Stimulated activated naive CD8-positive, alpha-beta T cell treated with anti-CD3 and anti-CD28 coated beads, Interleukin-15, amount 100 ng/mL, for 72 hours (primary cell): ENCODE results near the gene ALDH1A2.

ENCODE experiments used
- ATAC-seq: fragments of 150-1000 bp; cut with Tn5 transposase; 2 replicates; pipeline ENCODE4 v1.10.0; 2021; ENCODE audit warnings: mild to moderate bottlenecking, moderate library complexity
- DNase-seq, 2 donors: peaks; one replicate each; pipeline ENCODE4 v3.0.0; 2021 to 2022
- H3K27ac Mint-ChIP-seq, 2 donors: one replicate each; pipeline ENCODE4 v1.8.0; 2022; ENCODE audit warnings: mild to moderate bottlenecking in 2 of 2, mixed read lengths in 2 of 2, moderate library complexity in 2 of 2
- H3K27me3 Mint-ChIP-seq: one replicate; pipeline ENCODE4 v1.8.0; 2022; ENCODE audit warnings: mixed read lengths
- H3K4me1 Mint-ChIP-seq: one replicate; pipeline ENCODE4 v1.8.0; 2022; ENCODE audit warnings: mild to moderate bottlenecking, mixed read lengths
- H3K4me3 Mint-ChIP-seq, 2 donors: one replicate each; pipeline ENCODE4 v1.8.0; 2022; ENCODE audit warnings: mild to moderate bottlenecking in 2 of 2, mixed read lengths in 2 of 2, moderate library complexity in 1 of 2
- H3K9me3 Mint-ChIP-seq, 2 donors: one replicate each; pipeline ENCODE4 v1.8.0; 2022; ENCODE audit warnings: mixed read lengths in 2 of 2

ALDH1A2 gene

DNA sequence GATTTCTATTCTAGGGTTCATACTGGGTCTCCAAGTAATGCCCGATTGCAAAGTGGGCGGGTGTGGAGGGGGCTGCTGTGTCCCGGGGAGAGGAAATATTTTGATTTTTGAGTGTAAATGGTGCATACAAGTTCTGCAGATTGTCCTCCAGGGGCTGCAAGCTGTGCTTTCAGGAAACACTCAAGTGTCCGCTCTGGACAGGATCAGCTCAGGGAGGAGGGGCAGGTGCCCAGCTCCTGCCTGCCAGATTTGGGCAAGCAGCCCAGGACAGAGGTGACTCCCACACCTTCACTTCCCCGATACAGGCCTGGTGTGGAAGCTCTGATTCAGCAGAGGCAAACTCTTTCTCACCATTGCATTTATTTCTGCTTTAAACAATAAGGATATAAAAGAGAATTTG is 142.7 kb downstream of the ALDH1A2 start:
- Mint-ChIP-seq H3K9me3 (no peaks in the 10 kb centered on the region), H3K4me1 (no peaks in the 10 kb centered on the region), H3K4me3 (no peak overlapping the region), H3K27ac (no peak overlapping the region), H3K27me3 (no peaks in the 10 kb centered on the region)
- ATAC-seq (no peak), DNase-seq (no peak)

DNA sequence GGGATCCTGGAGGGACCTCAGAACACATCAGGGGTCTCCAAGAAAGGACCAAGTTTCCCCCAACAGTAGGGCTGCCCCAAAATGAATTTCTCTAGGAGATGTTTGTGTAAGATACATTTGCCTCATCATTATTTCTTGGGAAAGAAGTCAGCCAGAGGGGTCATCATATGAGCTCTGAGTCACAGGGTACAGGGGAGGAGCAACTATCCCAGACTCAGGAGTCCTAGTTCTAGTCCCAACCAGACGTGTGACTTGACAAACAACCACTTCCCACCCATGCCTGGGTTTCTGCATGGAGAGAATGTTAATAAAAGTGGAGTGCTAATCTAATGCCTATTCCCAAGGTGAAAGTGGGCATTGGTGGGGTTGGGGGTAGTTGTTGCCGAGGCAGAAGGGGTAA is 144.1 kb downstream of the ALDH1A2 start:
- no peaks in the 10 kb centered on the region for H3K27me3 Mint-ChIP-seq
- no peak for ATAC-seq
- H3K4me1 Mint-ChIP-seq: no peaks in the 10 kb centered on the region
- no peak overlapping the region for H3K27ac Mint-ChIP-seq
- H3K4me3 Mint-ChIP-seq: no peak overlapping the region
- no peaks in the 10 kb centered on the region for H3K9me3 Mint-ChIP-seq
- DNase-seq: no peak

DNA sequence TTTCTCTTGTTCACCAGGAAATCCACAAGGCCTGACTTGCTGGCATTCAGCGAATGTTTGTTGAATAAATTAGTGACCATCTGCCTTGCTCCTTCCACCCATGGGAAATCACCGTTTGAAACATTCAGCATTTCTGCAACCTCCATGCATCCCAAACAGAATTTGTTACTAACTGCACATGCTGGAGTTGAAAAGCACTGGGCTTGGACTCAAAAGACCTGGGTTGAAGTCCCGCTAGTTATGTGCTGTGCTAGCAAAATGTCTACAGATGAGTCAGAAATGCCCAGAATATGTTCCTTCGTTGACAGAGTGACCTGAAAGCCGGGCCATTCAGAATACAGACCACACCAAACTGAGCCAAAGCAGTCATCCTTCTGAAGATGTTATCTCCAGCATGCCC is 144.6 kb downstream of the ALDH1A2 start:
- H3K4me3 Mint-ChIP-seq: no peak overlapping the region
- no peaks in the 10 kb centered on the region for H3K27me3 Mint-ChIP-seq
- no peaks in the 10 kb centered on the region for H3K9me3 Mint-ChIP-seq
- no peak for DNase-seq
- no peak overlapping the region for H3K27ac Mint-ChIP-seq
- no peaks in the 10 kb centered on the region for H3K4me1 Mint-ChIP-seq
- no peak for ATAC-seq

DNA sequence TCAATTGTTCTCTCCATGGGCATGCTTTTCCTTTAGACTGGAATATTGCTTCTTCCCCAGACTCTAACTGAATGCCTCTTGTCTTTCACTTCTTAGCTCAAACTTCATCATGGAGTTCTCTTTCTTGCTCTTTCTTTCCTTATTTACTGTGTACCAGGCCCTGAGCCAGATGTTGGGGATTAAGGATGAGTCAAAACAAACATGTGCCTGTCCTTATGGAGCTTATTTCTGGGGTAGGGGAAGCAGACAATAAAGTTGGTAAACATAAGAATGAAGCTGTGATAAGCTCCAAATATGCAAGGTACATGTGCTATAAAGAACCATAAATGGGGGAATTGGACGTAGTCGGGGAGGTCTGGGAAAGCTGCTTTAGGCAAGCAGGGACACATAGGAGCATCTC is 145.8 kb downstream of the ALDH1A2 start:
- H3K27me3 Mint-ChIP-seq: no peaks in the 10 kb centered on the region
- no peak overlapping the region for H3K4me3 Mint-ChIP-seq
- no peaks in the 10 kb centered on the region for H3K9me3 Mint-ChIP-seq

DNA sequence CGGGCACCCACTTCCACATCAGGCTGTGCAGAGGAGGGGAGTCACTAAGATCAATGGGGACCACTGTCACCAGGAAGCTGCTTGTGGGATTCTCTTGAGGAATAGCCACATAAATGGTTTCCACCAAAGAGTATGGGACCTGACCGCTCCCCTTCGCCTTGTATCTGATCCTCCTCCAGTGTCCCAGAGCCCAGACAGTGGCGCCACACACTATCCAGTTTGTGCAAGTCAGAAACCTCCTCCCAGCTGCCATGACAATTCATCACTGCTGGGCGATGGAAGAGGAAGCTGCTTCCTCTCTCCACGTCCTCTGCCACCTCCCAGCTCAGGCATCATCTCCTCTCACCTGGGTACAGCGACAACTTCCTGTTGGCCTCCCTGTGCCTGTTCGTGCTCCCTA is 147.5 kb downstream of the ALDH1A2 start:
- Mint-ChIP-seq H3K27me3 (no peaks in the 10 kb centered on the region), H3K9me3 (no peaks in the 10 kb centered on the region), H3K4me3 (no peak overlapping the region), H3K4me1 (no peaks in the 10 kb centered on the region), H3K27ac (no peak overlapping the region)
- DNase-seq: no peak
- no peak for ATAC-seq

More for the DNA sequence above, 145.8 kb downstream of the ALDH1A2 start:
- ATAC-seq (no peak), DNase-seq (no peak)
- Mint-ChIP-seq H3K4me1 (no peaks in the 10 kb centered on the region), H3K27ac (no peak overlapping the region)

DNA sequence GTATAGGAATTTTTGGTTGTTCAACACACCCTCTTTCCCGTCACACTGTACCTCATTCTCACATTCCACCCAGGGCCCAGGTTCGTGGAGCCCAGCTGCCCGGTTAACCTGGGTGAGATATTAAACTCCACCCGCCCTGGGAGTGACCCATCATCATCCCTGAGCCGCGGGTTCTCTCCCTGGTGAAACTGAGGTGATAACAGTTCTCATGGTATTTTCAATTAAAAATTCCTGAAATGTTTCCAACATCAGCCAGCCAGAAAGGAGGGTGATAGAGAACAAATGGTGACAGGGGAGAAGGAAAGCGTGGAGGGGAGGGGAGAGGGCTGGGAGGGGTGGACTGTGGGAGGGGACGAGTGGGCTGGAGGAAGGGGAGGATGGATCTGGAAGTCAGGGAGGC is 148.8 kb downstream of the ALDH1A2 start:
- DNase-seq (no peak), ATAC-seq (no peak)
- Mint-ChIP-seq H3K9me3 (no peaks in the 10 kb centered on the region), H3K4me3 (no peak overlapping the region), H3K4me1 (no peaks in the 10 kb centered on the region), H3K27me3 (no peaks in the 10 kb centered on the region), H3K27ac (no peak overlapping the region)

DNA sequence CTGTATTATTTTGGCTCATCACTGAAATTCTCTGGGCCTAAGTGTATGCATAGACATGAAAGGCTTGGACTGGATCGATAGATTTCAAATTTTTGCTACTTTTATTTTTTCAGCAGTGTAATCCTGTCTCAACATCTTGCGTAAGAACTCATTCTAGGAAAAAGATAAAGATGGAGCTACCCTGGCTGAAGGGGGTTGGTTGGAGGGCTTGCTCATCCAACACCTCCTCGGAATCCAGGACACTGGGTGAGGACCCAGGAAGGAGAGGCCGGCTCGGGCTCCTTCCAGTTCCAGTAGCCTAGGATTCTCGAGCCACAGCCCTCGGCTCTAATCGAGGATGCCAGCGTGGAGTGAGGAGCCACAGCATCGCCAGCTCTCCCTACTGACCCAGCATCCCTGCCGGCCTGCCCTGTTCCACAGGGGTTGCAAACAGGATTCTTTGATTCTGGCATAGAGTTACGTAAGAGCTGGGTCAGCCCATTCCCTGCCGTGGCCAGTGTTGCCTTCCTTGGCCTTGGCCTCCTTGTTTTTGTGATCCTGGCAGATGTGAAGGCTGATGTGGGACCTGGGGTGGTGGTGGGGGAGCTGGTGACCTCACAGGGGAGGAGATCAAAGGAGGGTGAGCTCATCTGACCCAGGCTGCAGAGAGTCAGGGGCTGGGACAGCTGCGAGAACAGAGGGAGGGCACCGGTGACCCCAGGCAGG is 149.5 kb downstream of the ALDH1A2 start:
- H3K4me3 Mint-ChIP-seq: no peak overlapping the region
- no peak for DNase-seq
- peak overlapping the region in 1 of 2 donors; percentile 28 for H3K27ac Mint-ChIP-seq
- H3K4me1 Mint-ChIP-seq: no peaks in the 10 kb centered on the region
- no peaks in the 10 kb centered on the region for H3K9me3 Mint-ChIP-seq
- no peaks in the 10 kb centered on the region for H3K27me3 Mint-ChIP-seq
- ATAC-seq: no peak

DNA sequence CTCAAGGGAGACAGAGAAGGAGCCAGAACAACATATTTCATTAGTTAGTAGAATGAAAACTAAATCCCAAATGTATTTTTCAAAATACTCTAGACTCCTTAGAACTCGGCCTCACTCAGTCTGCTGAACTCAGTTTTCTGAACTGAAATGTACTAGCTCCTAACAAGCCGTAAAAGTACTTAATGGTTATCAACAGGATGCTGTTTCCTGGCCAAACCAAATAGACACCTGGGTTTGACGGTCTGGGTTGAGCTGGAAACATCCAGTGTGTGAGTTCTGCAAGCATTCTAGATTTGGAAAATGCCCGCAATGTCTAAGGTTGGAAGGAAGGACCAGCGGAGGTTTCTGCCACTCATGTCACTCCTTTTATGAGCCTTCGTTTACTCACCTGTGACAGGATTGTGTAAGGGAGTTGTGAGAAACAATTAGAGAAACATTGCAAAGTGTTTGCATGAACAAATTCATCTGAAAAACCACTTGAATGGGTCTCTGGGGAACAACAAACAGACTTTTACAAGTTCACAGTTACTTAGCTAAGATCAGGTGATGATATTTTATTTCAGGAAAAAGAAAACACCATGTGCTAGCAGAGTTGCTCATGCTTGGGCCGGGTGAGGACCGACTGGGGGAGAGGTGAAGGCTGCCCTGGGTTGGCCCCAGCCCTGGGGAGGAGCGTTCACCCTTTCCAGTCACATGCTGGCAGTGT is 151.0 kb downstream of the ALDH1A2 start:
- Mint-ChIP-seq H3K9me3 (no peaks in the 10 kb centered on the region), H3K4me3 (no peak overlapping the region), H3K4me1 (no peaks in the 10 kb centered on the region), H3K27me3 (no peaks in the 10 kb centered on the region), H3K27ac (no peak overlapping the region)
- ATAC-seq: no peak
- DNase-seq: no peak

DNA sequence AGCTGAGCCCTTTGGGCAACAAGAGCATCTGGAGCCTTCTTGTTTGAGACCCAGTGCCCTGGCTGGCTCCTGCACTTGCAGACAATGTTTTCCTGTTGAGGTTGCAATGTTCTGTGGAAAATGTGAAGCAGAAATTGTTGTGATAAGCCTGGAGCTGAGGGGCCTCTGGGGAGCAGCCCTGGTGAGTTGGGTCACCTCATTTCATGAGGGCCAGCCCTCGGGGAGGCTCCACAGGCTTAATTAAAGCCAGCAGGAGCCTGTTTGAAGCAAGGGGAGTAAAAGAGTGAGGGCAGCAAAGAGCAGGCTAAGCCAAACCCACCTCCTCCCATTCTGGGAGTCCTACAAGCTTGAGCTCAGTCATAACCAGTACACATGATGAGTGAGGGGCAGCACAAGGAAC is 154.3 kb downstream of the ALDH1A2 start:
- ATAC-seq: no peak
- no peak for DNase-seq
- Mint-ChIP-seq H3K27ac (no peak overlapping the region), H3K27me3 (peaks cover 25% of the 10 kb centered on the region), H3K4me3 (no peak overlapping the region), H3K9me3 (peaks cover 0 to 3% of the 10 kb centered on the region in 2 donors), H3K4me1 (no peaks in the 10 kb centered on the region)

DNA sequence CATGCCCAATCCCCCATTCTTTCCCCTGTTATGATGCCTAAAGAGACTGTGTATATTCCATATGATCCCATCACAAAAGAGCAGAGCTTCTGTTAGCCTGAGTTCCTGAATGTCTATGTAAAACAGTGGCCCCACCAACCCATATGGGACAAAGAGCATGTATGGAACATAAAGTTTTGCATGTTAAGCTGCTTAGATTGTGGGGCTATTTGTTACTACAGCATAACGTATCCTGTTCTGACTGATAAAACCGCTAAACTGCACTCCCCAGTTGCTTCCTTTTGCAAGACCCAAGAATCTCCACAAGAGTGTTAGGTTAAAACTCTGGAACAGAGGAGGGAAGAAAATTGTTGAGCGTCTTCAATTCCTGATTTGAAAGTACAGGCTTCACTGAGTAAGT is 154.8 kb downstream of the ALDH1A2 start:
- Mint-ChIP-seq H3K27ac (peak overlapping the region in 1 of 2 donors; percentile 4), H3K27me3 (peaks cover 31% of the 10 kb centered on the region), H3K9me3 (peaks cover 0 to 3% of the 10 kb centered on the region in 2 donors), H3K4me3 (no peak overlapping the region), H3K4me1 (no peaks in the 10 kb centered on the region)
- ATAC-seq (no peak), DNase-seq (no peak)

DNA sequence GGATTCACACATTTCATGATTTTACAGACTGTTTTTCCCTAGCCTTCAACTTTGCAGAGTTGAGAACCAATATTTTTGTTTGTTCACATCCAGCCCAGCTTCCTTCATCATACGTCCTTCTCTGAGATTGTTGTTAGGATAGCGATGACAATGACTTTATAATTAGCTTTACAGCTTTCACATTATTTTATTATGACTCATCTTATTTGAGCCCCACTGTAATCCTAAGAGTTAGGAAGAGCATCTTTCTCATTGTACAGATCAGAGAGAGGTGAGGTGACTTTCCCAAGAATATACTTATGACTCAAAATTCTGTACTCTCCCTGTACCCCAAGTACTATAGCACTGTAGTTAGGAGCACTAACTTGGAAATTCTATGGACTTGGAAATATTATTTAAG is 156.1 kb downstream of the ALDH1A2 start:
- H3K9me3 Mint-ChIP-seq: peaks cover 0 to 3% of the 10 kb centered on the region in 2 donors
- ATAC-seq (no peak), DNase-seq (no peak)
- H3K4me3 Mint-ChIP-seq: no peak overlapping the region
- peaks cover 36% of the 10 kb centered on the region for H3K27me3 Mint-ChIP-seq
- no peak overlapping the region for H3K27ac Mint-ChIP-seq
- no peaks in the 10 kb centered on the region for H3K4me1 Mint-ChIP-seq

DNA sequence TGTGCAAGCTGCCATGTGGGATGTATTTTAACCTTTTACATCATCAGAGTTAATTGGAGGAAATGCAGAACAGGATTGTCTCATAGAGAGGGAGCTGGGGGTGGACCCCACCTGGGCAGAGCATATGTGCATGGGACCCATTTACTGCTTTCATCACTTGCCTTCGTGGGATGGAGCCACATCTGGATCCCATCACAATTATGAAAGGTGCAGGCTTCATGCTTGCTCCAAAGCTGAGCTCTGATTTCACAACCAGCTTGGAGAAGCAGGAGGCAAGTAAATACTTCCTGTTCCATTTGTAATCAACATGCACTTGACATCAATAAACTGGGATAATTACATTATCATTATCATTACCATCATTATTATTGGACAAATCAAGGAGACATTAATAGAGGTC is 161.9 kb downstream of the ALDH1A2 start:
- ATAC-seq (no peak), DNase-seq (no peak)
- Mint-ChIP-seq H3K4me1 (no peaks in the 10 kb centered on the region), H3K27ac (no peak overlapping the region), H3K4me3 (no peak overlapping the region), H3K27me3 (peaks cover 42% of the 10 kb centered on the region), H3K9me3 (peaks cover 0 to 8% of the 10 kb centered on the region in 2 donors)
